H9 (cell line): Measurements from ENCODE around the gene KCNE1. TPM values are rescaled to one million over a fixed set of nuclear protein-coding genes. Genes with fewer than 3 reads are reported as not detected.

ENCODE experiments used
- DNase-seq: peaks from one replicate; pipeline ENCODE4 v3.0.0-alpha.2; 2017
- H2AFZ ChIP-seq: one replicate; pipeline ENCODE4 v1.6.1; 2013; ENCODE audit warnings: mild to moderate bottlenecking, low read length, control low read depth, moderate library complexity
- H2AK5ac ChIP-seq: 2 replicates; pipeline ENCODE4 v1.6.1; 2013; ENCODE audit warnings: low read length, control low read depth, mixed read lengths; ENCODE audit not compliant: insufficient read length
- H2BK120ac ChIP-seq: one replicate; pipeline ENCODE4 v1.6.1; 2013; ENCODE audit warnings: low read depth, mild to moderate bottlenecking, low read length, control low read depth, inconsistent platforms; ENCODE audit not compliant: poor library complexity, severe bottlenecking
- H2BK12ac ChIP-seq: 2 replicates; pipeline ENCODE4 v1.6.1; 2013; ENCODE audit warnings: low read length, control low read depth, mixed read lengths, low read depth; ENCODE audit not compliant: insufficient read length
- H2BK15ac ChIP-seq: 2 replicates; pipeline ENCODE4 v1.6.1; 2013; ENCODE audit warnings: low read depth, low read length, control low read depth
- H2BK20ac ChIP-seq: one replicate; pipeline ENCODE4 v1.6.1; 2013; ENCODE audit warnings: low read depth, mild to moderate bottlenecking, low read length, control low read depth, inconsistent platforms; ENCODE audit not compliant: poor library complexity, severe bottlenecking
- H2BK5ac ChIP-seq: 2 replicates; pipeline ENCODE4 v1.6.1; 2013; ENCODE audit warnings: low read length, control low read depth, mixed read lengths; ENCODE audit not compliant: insufficient read length
- H3K14ac ChIP-seq: 2 replicates; pipeline ENCODE4 v1.6.1; 2013; ENCODE audit warnings: low read length, control low read depth; ENCODE audit not compliant: insufficient read depth
- H3K18ac ChIP-seq: 2 replicates; pipeline ENCODE4 v1.6.1; 2013; ENCODE audit warnings: low read depth, mild to moderate bottlenecking, mixed read lengths, low read length, control low read depth; ENCODE audit not compliant: insufficient read length
- H3K23ac ChIP-seq: 2 replicates; pipeline ENCODE4 v1.6.1; 2013; ENCODE audit warnings: low read length, control low read depth, mixed read lengths, low read depth; ENCODE audit not compliant: insufficient read length
- H3K23me2 ChIP-seq: 2 replicates; pipeline ENCODE4 v1.6.1; 2013; ENCODE audit warnings: low read depth, mild to moderate bottlenecking, mixed read lengths, low read length, control low read depth; ENCODE audit not compliant: insufficient read length, poor library complexity, severe bottlenecking
- H3K27ac ChIP-seq: 2 replicates; pipeline ENCODE4 v1.5.1; 2013; ENCODE audit warnings: low read length, control low read depth, mixed read lengths, low read depth; ENCODE audit not compliant: insufficient read length
- H3K27me3 ChIP-seq: 2 replicates; pipeline ENCODE4 v1.6.1; 2013; ENCODE audit warnings: low read length, control low read depth, inconsistent platforms; ENCODE audit not compliant: insufficient read depth
- H3K4ac ChIP-seq: 2 replicates; pipeline ENCODE4 v1.6.1; 2013; ENCODE audit warnings: low read depth, mild to moderate bottlenecking, control low read depth, inconsistent platforms, low read length, moderate library complexity
- H3K4me1 ChIP-seq: 2 replicates; pipeline ENCODE4 v1.6.1; 2013; ENCODE audit warnings: low read length, control low read depth, inconsistent platforms; ENCODE audit not compliant: insufficient read depth
- H3K4me2 ChIP-seq: 2 replicates; pipeline ENCODE4 v1.6.1; 2013; ENCODE audit warnings: low read length, control low read depth, mixed read lengths; ENCODE audit not compliant: insufficient read length, insufficient read depth
- H3K56ac ChIP-seq: 2 replicates; pipeline ENCODE4 v1.6.1; 2013; ENCODE audit warnings: low read depth, mild to moderate bottlenecking, mixed read lengths, low read length, control low read depth; ENCODE audit not compliant: insufficient read length
- H3K79me1 ChIP-seq: 2 replicates; pipeline ENCODE4 v1.6.1; 2013; ENCODE audit warnings: low read depth, mild to moderate bottlenecking, moderate library complexity, low read length, control low read depth, inconsistent platforms; ENCODE audit not compliant: insufficient read depth, poor library complexity, severe bottlenecking
- H3K79me2 ChIP-seq: 2 replicates; pipeline ENCODE4 v1.6.1; 2013; ENCODE audit warnings: low read length, control low read depth, inconsistent platforms; ENCODE audit not compliant: insufficient read depth
- H3K9ac ChIP-seq: 2 replicates; pipeline ENCODE4 v1.6.1; 2013; ENCODE audit warnings: low read length, control low read depth, mixed read lengths; ENCODE audit not compliant: insufficient read length; ENCODE audit errors: extremely low read depth
- H3K9me3 ChIP-seq: one replicate; pipeline ENCODE4 v1.6.1; 2013; ENCODE audit warnings: low read depth, low read length, inconsistent platforms; ENCODE audit not compliant: control insufficient read depth
- H3T11ph ChIP-seq: one replicate; pipeline ENCODE4 v1.6.1; 2013; ENCODE audit warnings: mild to moderate bottlenecking, low read length, control low read depth, inconsistent platforms
- H4K20me1 ChIP-seq: one replicate; pipeline ENCODE4 v1.6.1; 2013; ENCODE audit not compliant: control insufficient read depth, insufficient read length, insufficient read depth
- H4K5ac ChIP-seq: 2 replicates; pipeline ENCODE4 v1.6.1; 2013; ENCODE audit warnings: low read depth, mild to moderate bottlenecking, mixed read lengths, low read length, control low read depth; ENCODE audit not compliant: insufficient read length
- H4K8ac ChIP-seq: replicated peaks from 2 replicates; pipeline ENCODE4 v1.6.1; 2013; ENCODE audit warnings: low read length, control low read depth, mixed read lengths, low read depth; ENCODE audit not compliant: insufficient read length
- H4K91ac ChIP-seq: 2 replicates; pipeline ENCODE4 v1.6.1; 2013; ENCODE audit warnings: low read depth, mild to moderate bottlenecking, moderate library complexity, mixed read lengths, low read length, control low read depth; ENCODE audit not compliant: insufficient read length
- H3K27ac Mint-ChIP-seq, 3 experiments: 2 replicates in 2 of 3; 3 replicates in 1 of 3; pipeline ENCODE4 v1.8.0; 2020 to 2021; ENCODE audit warnings: mixed read lengths in 3 of 3, mild to moderate bottlenecking in 1 of 3, moderate library complexity in 1 of 3
- H3K27me3 Mint-ChIP-seq: 2 replicates; pipeline ENCODE4 v1.8.0; 2021; ENCODE audit warnings: low read depth, mild to moderate bottlenecking, moderate library complexity, mixed read lengths
- H3K36me3 Mint-ChIP-seq, 3 experiments: 2 replicates in 2 of 3; 3 replicates in 1 of 3; pipeline ENCODE4 v1.8.0; 2020 to 2021; ENCODE audit warnings: low read depth in 3 of 3, mixed read lengths in 3 of 3; ENCODE audit not compliant: insufficient read depth in 1 of 3
- H3K4me1 Mint-ChIP-seq, 2 experiments: 2 replicates each; pipeline ENCODE4 v1.8.0; 2020; ENCODE audit warnings: mixed read lengths in 2 of 2
- H3K4me3 Mint-ChIP-seq, 2 experiments: 2 replicates in 1 of 2; 3 replicates in 1 of 2; pipeline ENCODE4 v1.8.0; 2020 to 2021; ENCODE audit warnings: mild to moderate bottlenecking in 2 of 2, mixed read lengths in 2 of 2, moderate library complexity in 1 of 2
- H3K9me3 Mint-ChIP-seq, 2 experiments: 2 replicates in 1 of 2; 3 replicates in 1 of 2; pipeline ENCODE4 v1.8.0; 2020; ENCODE audit warnings: mild to moderate bottlenecking in 2 of 2, mixed read lengths in 2 of 2, moderate library complexity in 1 of 2
- WGBS: extraction: QIAGEN DNeasy Blood & Tissue Kit; methylation state at CpG from one replicate; pipeline ENCODE4 v1.1.7; 2013; ENCODE audit warnings: missing lambda C conversion rate, low lambda C conversion rate, mixed read lengths; ENCODE audit not compliant: insufficient read length; ENCODE audit errors: extremely low coverage; 5-methylcytosine and 5-hydroxymethylcytosine counted together
- total RNA-seq: library from RNA; stranded (reverse); gene quantifications from 2 replicates; pipeline ENCODE4 v1.2.1, GENCODE V29; 2021
- TF ChIP-seq, protein P1 (sequence below): fragments of 200-600 bp; sonication (generic); conservative IDR thresholded peaks from 3 replicates; pipeline ENCODE4 v1.8.0; 2021; ENCODE audit warnings: antibody characterized with exemption, mild to moderate bottlenecking

KCNE1 gene
- total RNA-seq, 1 experiment from 2014 or later, result 0.28 TPM

DNA sequence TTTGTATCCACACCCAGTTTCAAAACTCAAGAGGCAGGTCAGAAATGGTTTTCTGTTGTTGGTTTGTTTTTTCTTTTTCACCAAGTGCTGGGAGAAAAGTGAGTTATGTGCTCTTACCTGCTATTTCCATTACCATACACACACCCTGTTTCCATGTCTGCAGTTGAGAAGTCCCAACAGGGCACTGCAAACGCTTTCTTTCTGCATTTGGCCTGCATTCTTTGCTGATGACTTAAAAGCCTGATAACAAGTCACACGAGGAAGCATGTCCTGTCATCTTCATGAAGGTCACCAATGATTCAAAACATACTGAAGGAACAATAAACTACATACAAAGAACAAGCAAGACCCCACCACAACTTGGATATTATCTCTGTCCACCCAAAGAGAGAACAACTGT lies 24.8 kb upstream of the KCNE1 start:
- TF ChIP-seq, protein P1, sequence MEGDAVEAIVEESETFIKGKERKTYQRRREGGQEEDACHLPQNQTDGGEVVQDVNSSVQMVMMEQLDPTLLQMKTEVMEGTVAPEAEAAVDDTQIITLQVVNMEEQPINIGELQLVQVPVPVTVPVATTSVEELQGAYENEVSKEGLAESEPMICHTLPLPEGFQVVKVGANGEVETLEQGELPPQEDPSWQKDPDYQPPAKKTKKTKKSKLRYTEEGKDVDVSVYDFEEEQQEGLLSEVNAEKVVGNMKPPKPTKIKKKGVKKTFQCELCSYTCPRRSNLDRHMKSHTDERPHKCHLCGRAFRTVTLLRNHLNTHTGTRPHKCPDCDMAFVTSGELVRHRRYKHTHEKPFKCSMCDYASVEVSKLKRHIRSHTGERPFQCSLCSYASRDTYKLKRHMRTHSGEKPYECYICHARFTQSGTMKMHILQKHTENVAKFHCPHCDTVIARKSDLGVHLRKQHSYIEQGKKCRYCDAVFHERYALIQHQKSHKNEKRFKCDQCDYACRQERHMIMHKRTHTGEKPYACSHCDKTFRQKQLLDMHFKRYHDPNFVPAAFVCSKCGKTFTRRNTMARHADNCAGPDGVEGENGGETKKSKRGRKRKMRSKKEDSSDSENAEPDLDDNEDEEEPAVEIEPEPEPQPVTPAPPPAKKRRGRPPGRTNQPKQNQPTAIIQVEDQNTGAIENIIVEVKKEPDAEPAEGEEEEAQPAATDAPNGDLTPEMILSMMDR, result no peak
- no CpG with 5 or more reads among the region's 2 CpGs for WGBS
- Histone ChIP-seq H4K5ac (no peak overlapping the region), H4K91ac (no peak overlapping the region), H3K18ac (no peak overlapping the region), H2BK15ac (no peak overlapping the region), H2BK12ac (no peak overlapping the region), H3K4me1 (peaks cover 2% of the 10 kb centered on the region; the same call in 1 of the 2 replicates), H3K14ac (no peak overlapping the region), H3K23ac (no peak overlapping the region), H2BK20ac (no peak overlapping the region), H3K27me3 (no peaks in the 10 kb centered on the region), H2AFZ (no peak overlapping the region), H2BK5ac (no peak overlapping the region), H3K4ac (no peak overlapping the region), H3K4me2 (no peak overlapping the region), H3K79me2 (no peaks in the 10 kb centered on the region), H3K23me2 (no peaks in the 10 kb centered on the region), H3K9ac (no peak overlapping the region), H2BK120ac (no peak overlapping the region), H3T11ph (no peak overlapping the region), H4K8ac (no peak overlapping the region), H3K9me3 (no peaks in the 10 kb centered on the region), H2AK5ac (no peak overlapping the region), H4K20me1 (no peaks in the 10 kb centered on the region), H3K27ac (no peak overlapping the region), H3K56ac (no peak overlapping the region), H3K79me1 (no peaks in the 10 kb centered on the region)
- no peak for DNase-seq
- Mint-ChIP-seq H3K27me3 (peaks cover 2% of the 10 kb centered on the region; the same call in 1 of the 2 replicates), H3K4me1 (peaks cover 11 to 12% of the 10 kb centered on the region in 2 experiments), H3K4me3 (no peak overlapping the region), H3K27ac (0 out of 7 replicates have a peak overlapping the region, but pooled peaks of 1 of the 3 experiments have one; percentile 23), H3K36me3 (no peaks in the 10 kb centered on the region; a peak in 1 of 7 replicates), H3K9me3 (no peaks in the 10 kb centered on the region; a peak in 2 of 5 replicates)
